ENCODE results near the gene TAS2R8. TPM values are rescaled to one million over a fixed set of nuclear protein-coding genes. Genes with fewer than 3 reads are reported as not detected.

The TAS2R8 gene
- total RNA-seq, 4 donors from 2014 or later, result not detected

- no peaks in the 10 kb centered on the region for H3K4me1 ChIP-seq
- intact Hi-C loops (cut with DNase I), result no loop called here
- H3K27ac ChIP-seq (replicated peaks in 1 of 4), result no peak within 1 kb of the TSS
- no peaks in the 10 kb centered on the region for H3K36me3 ChIP-seq
- WGBS, result 94% methylated on average over 3 of the region's 3 CpGs
- DNase-seq (ENCODE audit: extremely low spot score), result no peak
- no peaks in the 10 kb centered on the region for H3K27me3 ChIP-seq
- no peaks in the 10 kb centered on the region for H3K9me3 ChIP-seq
- TF ChIP-seq POLR2A (IDR thresholded peaks at IDR 0.05; ENCODE audit: low read depth), result no peak
- TF ChIP-seq EP300 (IDR thresholded peaks at IDR 0.05), result no peak
- TF ChIP-seq POLR2AphosphoS5 (IDR thresholded peaks at IDR 0.05), result no peak
- TF ChIP-seq CTCF (IDR thresholded peaks at IDR 0.05), result no peak
- H3K4me3 ChIP-seq, result no peak within 1 kb of the TSS
Measured at GRCh38 chr12:10826258-10826657, 19.2 kb upstream of the TAS2R8 start, which contains the start of gene TAS2R10. TAS2R10 (minus strand) TSS chr12:10826358; CDS start chr12:10826269, 89 bp downstream.

- intact Hi-C loops (cut with DNase I), result no loop called here
- Histone ChIP-seq H3K4me1 (no peaks in the 10 kb centered on the region), H3K4me3 (no peak overlapping the region), H3K27me3 (no peaks in the 10 kb centered on the region), H3K36me3 (no peaks in the 10 kb centered on the region), H3K9me3 (no peaks in the 10 kb centered on the region), H3K27ac (replicated peaks in 1 of 4) (no peak overlapping the region)
- TF ChIP-seq EP300 (IDR thresholded peaks at IDR 0.05), result no peak
- no peak for DNase-seq (ENCODE audit: extremely low spot score)
- 88% methylated on average over 3 of the region's 3 CpGs for WGBS
Measured at GRCh38 chr12:10824957-10825356, 17.9 kb upstream of the TAS2R8 start.

- no peaks in the 10 kb centered on the region for H3K36me3 ChIP-seq
- H3K27ac ChIP-seq (replicated peaks in 1 of 4), result no peak overlapping the region
- H3K4me3 ChIP-seq, result no peak overlapping the region
- intact Hi-C loops (cut with DNase I), result no loop called here
- H3K4me1 ChIP-seq, result no peaks in the 10 kb centered on the region
- H3K9me3 ChIP-seq, result no peaks in the 10 kb centered on the region
- 85% methylated on average over 3 of the region's 3 CpGs for whole genome bisulfite sequencing
- TF ChIP-seq EP300 (IDR thresholded peaks at IDR 0.05) (no peak), POLR2A (IDR thresholded peaks at IDR 0.05; ENCODE audit: low read depth) (no peak), CTCF (IDR thresholded peaks at IDR 0.05) (no peak), POLR2AphosphoS5 (IDR thresholded peaks at IDR 0.05) (no peak)
- no peaks in the 10 kb centered on the region for H3K27me3 ChIP-seq
- no peak for DNase-seq (ENCODE audit: extremely low spot score)
Measured at GRCh38 chr12:10811883-10812536, 4.9 kb upstream of the TAS2R8 start.

GRCh38 chr12:10810068-10810467 is 3.0 kb upstream of the TAS2R8 start, which contains the start of gene TAS2R9:
TAS2R9 (minus strand) TSS chr12:10810168; CDS start chr12:10810075, 93 bp downstream.
- Histone ChIP-seq H3K27me3 (no peaks in the 10 kb centered on the region), H3K27ac (replicated peaks in 1 of 4) (no peak within 1 kb of the TSS), H3K9me3 (no peaks in the 10 kb centered on the region), H3K4me1 (no peaks in the 10 kb centered on the region), H3K4me3 (no peak within 1 kb of the TSS), H3K36me3 (no peaks in the 10 kb centered on the region)
- no peak for DNase-seq (ENCODE audit: extremely low spot score)
- intact Hi-C loops (cut with DNase I), result no loop called here
- TF ChIP-seq POLR2AphosphoS5 (IDR thresholded peaks at IDR 0.05) (no peak), EP300 (IDR thresholded peaks at IDR 0.05) (no peak), POLR2A (IDR thresholded peaks at IDR 0.05; ENCODE audit: low read depth) (no peak), CTCF (IDR thresholded peaks at IDR 0.05) (no peak)

GRCh38 chr12:10802587-10802986 is 4.5 kb downstream of the TAS2R8 start, which contains the start of gene TAS2R7:
TAS2R7 (minus strand) TSS chr12:10802627; CDS start chr12:10802570, 57 bp downstream.
- intact Hi-C loops (cut with DNase I), result no loop called here
- TF ChIP-seq POLR2AphosphoS5 (IDR thresholded peaks at IDR 0.05), result no peak
- no peak for TF ChIP-seq POLR2A (IDR thresholded peaks at IDR 0.05; ENCODE audit: low read depth)
- TF ChIP-seq EP300 (IDR thresholded peaks at IDR 0.05), result no peak
- TF ChIP-seq CTCF (IDR thresholded peaks at IDR 0.05), result no peak
- DNase-seq (ENCODE audit: extremely low spot score), result no peak
- Histone ChIP-seq H3K36me3 (no peaks in the 10 kb centered on the region), H3K9me3 (no peaks in the 10 kb centered on the region), H3K27ac (replicated peaks in 1 of 4) (no peak within 1 kb of the TSS), H3K27me3 (peaks cover 0 to 3% (median 0%) of the 10 kb centered on the region in 4 donors), H3K4me1 (no peaks in the 10 kb centered on the region), H3K4me3 (no peak within 1 kb of the TSS)
- WGBS, result 57% methylated on average over 4 of the region's 4 CpGs
